Endothelial cell (in vitro differentiated cells): Measurements from ENCODE around the gene NPHS1. TPM values are rescaled to one million over a fixed set of nuclear protein-coding genes. Genes with fewer than 3 reads are reported as not detected.
A peak's percentile ranks its signal among the peaks of the same experiment; 100 is the strongest.

Experiments used
- DNase-seq: peaks from one replicate; pipeline ENCODE4 v3.0.0; 2021; ENCODE audit warnings: low spot score
- H3K27ac Mint-ChIP-seq: one replicate; pipeline ENCODE4 v1.8.0; 2021; ENCODE audit warnings: mixed read lengths, inconsistent platforms; ENCODE audit not compliant: unreplicated experiment
- H3K27me3 Mint-ChIP-seq: one replicate; pipeline ENCODE4 v1.8.0; 2021; ENCODE audit warnings: mild to moderate bottlenecking, moderate library complexity, mixed read lengths, inconsistent platforms; ENCODE audit not compliant: unreplicated experiment
- H3K36me3 Mint-ChIP-seq: one replicate; pipeline ENCODE4 v1.8.0; 2021; ENCODE audit warnings: mild to moderate bottlenecking, low read depth, mixed read lengths, inconsistent platforms; ENCODE audit not compliant: unreplicated experiment
- H3K4me1 Mint-ChIP-seq: one replicate; pipeline ENCODE4 v1.8.0; 2021; ENCODE audit warnings: mild to moderate bottlenecking, mixed read lengths, inconsistent platforms; ENCODE audit not compliant: unreplicated experiment
- H3K4me3 Mint-ChIP-seq: one replicate; pipeline ENCODE4 v1.8.0; 2021; ENCODE audit warnings: mild to moderate bottlenecking, mixed read lengths, inconsistent platforms; ENCODE audit not compliant: unreplicated experiment
- H3K9me3 Mint-ChIP-seq: one replicate; pipeline ENCODE4 v1.8.0; 2021; ENCODE audit warnings: mixed read lengths, inconsistent platforms; ENCODE audit not compliant: unreplicated experiment
- total RNA-seq: library from RNA; stranded (reverse); fragmentation: NEBNext Ultra II Directional; extraction: Animal tissue kit (Norgen Biotek cat#: 25700); gene quantifications from one replicate; pipeline ENCODE4 v1.2.1, GENCODE V29; 2021; ENCODE audit not compliant: unreplicated experiment
- TF ChIP-seq, protein P1 (sequence below): fragments of 200-600 bp; sonication (generic); IDR thresholded peaks from one replicate; pipeline ENCODE4 v1.5.0; 2021; ENCODE audit warnings: antibody characterized with exemption; ENCODE audit not compliant: unreplicated experiment

The NPHS1 gene
- total RNA-seq, 1 donor from 2014 or later = not detected

DNA sequence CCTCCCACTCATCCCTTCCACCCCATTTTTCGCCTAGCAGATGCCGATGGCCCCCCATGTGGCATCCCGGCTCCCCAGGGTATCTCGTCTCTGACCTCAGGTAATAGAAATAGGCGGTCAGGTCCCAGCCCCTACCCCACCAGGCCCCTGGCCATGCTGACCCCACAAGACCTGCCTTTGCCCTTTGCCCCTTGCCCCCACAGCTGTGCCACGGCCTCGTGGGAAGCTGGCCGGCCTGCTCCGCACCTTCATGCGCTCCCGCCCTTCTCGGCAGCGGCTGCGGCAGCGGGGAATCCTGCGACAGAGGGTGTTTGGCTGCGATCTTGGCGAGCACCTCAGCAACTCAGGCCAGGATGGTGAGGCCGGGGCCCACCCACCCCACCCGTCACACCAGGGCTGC is 71.6 kb downstream of the NPHS1 start:
- Mint-ChIP-seq H3K27ac (no peak overlapping the region), H3K4me3 (no peak overlapping the region), H3K27me3 (peaks cover 21% of the 10 kb centered on the region), H3K4me1 (peaks cover 10% of the 10 kb centered on the region), H3K9me3 (no peaks in the 10 kb centered on the region), H3K36me3 (peaks cover 7% of the 10 kb centered on the region)
- no peak for DNase-seq
- TF ChIP-seq, protein P1, sequence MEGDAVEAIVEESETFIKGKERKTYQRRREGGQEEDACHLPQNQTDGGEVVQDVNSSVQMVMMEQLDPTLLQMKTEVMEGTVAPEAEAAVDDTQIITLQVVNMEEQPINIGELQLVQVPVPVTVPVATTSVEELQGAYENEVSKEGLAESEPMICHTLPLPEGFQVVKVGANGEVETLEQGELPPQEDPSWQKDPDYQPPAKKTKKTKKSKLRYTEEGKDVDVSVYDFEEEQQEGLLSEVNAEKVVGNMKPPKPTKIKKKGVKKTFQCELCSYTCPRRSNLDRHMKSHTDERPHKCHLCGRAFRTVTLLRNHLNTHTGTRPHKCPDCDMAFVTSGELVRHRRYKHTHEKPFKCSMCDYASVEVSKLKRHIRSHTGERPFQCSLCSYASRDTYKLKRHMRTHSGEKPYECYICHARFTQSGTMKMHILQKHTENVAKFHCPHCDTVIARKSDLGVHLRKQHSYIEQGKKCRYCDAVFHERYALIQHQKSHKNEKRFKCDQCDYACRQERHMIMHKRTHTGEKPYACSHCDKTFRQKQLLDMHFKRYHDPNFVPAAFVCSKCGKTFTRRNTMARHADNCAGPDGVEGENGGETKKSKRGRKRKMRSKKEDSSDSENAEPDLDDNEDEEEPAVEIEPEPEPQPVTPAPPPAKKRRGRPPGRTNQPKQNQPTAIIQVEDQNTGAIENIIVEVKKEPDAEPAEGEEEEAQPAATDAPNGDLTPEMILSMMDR = no peak

DNA sequence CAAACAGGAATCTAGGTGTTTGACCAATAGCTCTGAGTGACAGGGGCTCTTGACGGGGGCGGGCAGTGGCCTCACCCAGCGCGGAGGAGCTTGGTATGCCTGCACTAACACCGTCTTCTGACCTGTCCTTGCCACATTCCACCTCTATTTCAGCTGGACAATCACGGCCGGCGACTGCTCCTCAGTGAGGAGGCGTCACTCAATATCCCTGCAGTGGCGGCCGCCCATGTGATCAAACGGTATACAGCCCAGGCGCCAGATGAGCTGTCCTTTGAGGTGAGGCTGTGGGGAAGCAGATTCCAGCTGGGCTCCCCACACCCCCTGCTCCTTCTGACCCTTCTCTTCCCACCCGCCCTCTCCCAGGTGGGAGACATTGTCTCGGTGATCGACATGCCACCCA is 72.2 kb downstream of the NPHS1 start:
- Mint-ChIP-seq H3K4me1 (peaks cover 10% of the 10 kb centered on the region), H3K36me3 (peaks cover 7% of the 10 kb centered on the region), H3K9me3 (no peaks in the 10 kb centered on the region), H3K27ac (no peak overlapping the region), H3K27me3 (peaks cover 17% of the 10 kb centered on the region), H3K4me3 (no peak overlapping the region)
- TF ChIP-seq, protein P1 = no peak
- no peak for DNase-seq

DNA sequence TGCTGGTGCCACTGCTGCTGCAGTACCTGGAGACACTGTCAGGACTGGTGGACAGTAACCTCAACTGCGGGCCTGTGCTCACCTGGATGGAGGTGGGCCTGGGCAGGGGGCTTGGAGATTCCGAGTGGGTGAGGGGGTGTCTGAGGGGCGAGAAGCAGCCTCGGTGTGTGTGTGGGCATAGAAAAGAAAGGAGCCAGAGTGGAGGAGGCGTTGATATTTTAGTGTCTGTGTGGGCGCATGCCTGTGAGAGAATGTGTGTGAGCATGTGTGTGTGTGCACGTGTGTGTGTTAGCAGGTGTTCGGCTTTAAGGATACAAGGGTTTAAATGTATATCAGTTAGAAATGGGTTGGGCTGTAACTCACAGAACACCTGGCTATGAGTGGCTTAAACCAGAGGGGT is 73.3 kb downstream of the NPHS1 start:
- Mint-ChIP-seq H3K36me3 (peaks cover 12% of the 10 kb centered on the region), H3K4me1 (peaks cover 17% of the 10 kb centered on the region), H3K27ac (no peak overlapping the region), H3K27me3 (peaks cover 24% of the 10 kb centered on the region), H3K9me3 (no peaks in the 10 kb centered on the region), H3K4me3 (no peak overlapping the region)
- TF ChIP-seq, protein P1 = no peak
- DNase-seq = no peak

DNA sequence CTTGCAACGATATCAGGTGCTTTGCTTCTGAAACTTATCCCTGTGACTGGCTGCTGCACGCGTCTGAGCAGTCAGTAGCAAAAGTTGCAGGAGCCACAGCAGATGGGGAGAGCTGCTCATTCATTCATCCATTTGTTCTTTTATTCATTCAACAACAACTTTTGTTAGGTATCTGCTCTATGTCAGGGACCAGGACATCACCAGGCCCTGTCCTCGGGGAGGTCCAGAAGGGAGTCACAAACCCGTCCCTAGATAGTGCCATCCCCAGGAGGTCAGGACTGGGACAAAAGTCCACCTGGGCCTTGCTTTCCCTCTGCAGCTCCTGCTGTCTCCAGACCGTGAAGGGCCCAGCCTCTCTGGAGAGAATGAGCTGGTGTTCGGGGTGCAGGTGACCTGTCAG is 74.3 kb downstream of the NPHS1 start:
- DNase-seq = no peak
- TF ChIP-seq, protein P1 = no peak
- H3K4me1 Mint-ChIP-seq = peaks cover 13% of the 10 kb centered on the region
- H3K9me3 Mint-ChIP-seq = no peaks in the 10 kb centered on the region
- H3K27ac Mint-ChIP-seq = peak overlapping the region; percentile 18
- no peak overlapping the region for H3K4me3 Mint-ChIP-seq
- H3K36me3 Mint-ChIP-seq = peaks cover 8% of the 10 kb centered on the region
- H3K27me3 Mint-ChIP-seq = peaks cover 21% of the 10 kb centered on the region

DNA sequence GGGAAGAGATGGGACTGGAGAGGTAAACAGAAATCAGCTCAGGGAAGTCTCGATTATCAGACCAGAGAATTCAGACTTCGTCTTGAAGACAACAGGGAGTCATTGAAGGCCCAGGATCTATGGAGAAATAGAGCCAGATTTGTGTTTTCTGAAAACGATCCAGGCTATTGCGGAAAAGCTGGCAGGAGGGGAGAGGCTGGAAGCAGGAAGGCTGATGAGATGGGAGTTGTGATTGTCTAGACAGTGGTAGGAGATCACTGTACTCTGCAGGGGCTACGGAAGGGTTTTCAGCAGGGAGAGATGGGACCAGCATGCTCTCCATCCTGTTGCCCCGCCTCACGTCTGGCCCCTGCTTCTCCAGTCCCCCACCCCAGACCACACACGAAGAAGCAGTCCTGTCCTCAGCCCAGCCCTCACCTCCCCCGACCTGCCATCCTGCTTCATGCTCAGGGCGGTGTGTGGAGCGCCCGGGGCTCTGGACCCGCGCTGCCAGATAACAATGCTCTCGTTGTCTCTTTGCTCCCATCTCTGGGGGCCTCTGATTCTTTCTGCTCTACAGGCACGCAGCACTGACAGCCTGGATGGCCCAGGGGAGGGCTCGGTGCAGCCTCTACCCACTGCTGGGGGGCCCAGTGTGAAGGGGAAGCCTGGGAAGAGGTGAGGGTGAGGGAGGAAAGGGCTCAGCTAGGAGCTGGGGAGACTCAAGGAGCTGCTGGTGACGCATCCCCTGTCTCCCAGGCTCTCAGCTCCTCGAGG is 75.0 kb downstream of the NPHS1 start:
- Mint-ChIP-seq H3K4me3 (peak overlapping the region; percentile 56), H3K27me3 (peaks cover 20% of the 10 kb centered on the region), H3K4me1 (peaks cover 13% of the 10 kb centered on the region), H3K27ac (peak overlapping the region; percentile 18), H3K9me3 (no peaks in the 10 kb centered on the region), H3K36me3 (peaks cover 5% of the 10 kb centered on the region)
- DNase-seq = no peak
- TF ChIP-seq, protein P1 = no peak
